NCI-H187 treated with DMSO at 0.1 percent for 48 hours (cell line): ENCODE results near the gene LEUTX.

Experiments
- DNase-seq: peaks from one replicate; lab custom pipeline; 2025; lab: John Stamatoyannopoulos, UW

LEUTX gene

DNA sequence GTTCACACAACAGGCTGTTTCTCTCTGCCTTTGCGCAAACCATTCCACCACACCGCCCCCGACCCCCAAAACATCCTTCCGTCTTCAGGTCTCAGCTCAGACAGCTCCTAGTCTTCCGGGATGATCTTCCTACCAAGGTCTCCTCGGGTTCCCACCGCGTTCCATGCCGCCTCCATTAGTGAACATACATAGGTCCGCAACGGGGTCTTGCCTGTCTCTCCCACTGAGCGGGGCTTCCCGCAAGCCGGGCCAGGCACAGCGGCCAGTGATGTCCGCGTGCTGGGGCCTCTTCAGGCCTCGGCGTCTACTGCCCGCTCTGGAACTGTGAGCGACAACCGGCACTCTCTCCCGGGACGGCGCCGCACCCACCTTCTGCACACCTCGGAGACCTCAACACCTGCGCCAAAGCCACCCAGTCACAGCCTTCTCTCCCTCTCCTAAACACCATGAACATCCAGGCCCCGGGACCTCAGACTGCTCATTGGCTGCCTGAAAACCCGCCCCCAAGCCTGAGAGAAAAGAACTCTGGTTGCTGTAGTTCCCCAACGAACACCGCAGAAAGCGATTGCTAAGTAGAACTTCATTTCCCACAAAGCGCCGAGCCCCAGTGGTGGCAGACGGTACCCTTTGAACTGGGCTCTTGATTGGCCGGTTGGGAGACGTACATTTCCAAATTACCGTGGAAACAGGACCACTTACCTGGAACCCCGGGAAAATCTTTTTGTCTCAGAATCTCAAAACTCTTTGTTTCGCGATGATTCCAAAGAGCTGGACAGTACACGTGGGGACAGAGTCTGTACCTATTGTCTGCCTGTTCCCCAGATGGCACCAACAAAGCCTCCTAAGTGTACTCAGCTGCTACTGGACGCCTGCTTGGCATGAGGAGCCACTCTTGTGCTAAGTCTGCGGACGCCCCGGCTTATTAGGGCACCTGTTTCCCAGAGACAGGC is 45.8 kb downstream of the LEUTX start:
- DNase-seq, result peak; percentile 97

DNA sequence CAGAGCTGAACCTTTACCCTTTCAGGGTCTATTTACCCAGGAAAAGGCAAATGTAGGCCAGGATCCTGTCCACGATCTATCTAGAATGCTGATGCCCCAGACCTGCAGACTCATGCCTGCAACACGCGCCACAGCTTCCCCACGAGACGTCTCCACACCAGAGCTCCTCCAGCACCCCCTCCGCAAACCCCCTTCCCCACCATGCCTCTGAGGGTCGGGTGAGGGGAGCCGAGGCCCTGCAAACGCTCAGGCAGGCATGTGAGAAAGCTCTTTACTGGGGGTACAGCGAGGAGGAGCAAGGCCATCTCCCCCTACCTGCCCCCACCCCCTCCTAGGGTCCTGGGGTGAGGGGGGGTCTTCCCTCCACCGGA is 46.4 kb downstream of the LEUTX start:
- DNase-seq, result no peak

DNA sequence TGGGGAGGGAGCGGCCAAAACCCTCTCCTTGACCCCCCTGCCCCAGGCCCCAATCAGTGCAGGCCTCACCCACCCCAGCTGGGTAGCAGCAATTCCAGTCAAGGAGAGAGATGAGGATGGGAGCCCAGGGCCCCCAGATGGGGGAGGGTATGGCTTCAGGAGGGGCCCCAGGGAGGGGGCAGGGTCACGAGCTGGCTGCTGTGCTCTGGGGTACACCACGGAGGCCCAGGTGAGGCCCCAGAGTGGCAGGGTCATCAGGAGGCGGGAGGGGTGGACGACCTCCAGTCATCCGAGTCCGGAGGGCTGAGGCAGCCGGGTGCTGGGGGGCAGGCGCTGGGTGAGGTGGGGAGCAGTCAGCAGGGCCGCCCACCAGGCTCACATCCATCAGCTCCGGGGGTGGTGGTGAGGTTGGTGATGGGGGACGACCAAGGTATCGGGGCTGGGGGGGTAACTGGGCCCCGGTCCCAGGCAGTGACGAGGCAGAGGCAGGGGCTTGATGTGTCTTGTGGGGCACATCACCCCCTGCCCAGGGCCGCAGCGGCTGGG is 47.0 kb downstream of the LEUTX start:
- DNase-seq, result no peak

GRCh38 chr19:39826311-39826945 is 47.8 kb downstream of the LEUTX start:
- no peak for DNase-seq

GRCh38 chr19:39827216-39827615 is 48.6 kb downstream of the LEUTX start:
- no peak for DNase-seq

- DNase-seq, result no peak
Observed at GRCh38 chr19:39828015-39828653, 49.5 kb downstream of the LEUTX start.

DNA sequence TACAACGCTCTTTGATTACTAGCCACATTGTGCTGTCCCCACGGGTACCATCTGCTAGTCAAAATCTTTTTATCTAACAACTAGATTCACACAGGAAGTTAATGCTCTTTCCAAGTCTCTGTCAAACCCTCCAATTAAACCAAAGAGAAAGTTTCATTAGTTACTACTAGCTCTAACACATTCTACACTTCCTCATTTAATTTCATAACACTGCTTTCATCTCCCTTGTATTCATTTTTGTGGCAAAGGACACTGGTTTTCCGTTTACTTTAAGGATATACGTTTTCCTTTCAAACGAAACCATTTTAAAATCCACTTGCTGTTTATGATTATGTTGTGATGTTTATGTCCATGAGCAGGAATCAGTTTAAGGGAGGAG is 50.0 kb downstream of the LEUTX start:
- no peak for DNase-seq

DNA sequence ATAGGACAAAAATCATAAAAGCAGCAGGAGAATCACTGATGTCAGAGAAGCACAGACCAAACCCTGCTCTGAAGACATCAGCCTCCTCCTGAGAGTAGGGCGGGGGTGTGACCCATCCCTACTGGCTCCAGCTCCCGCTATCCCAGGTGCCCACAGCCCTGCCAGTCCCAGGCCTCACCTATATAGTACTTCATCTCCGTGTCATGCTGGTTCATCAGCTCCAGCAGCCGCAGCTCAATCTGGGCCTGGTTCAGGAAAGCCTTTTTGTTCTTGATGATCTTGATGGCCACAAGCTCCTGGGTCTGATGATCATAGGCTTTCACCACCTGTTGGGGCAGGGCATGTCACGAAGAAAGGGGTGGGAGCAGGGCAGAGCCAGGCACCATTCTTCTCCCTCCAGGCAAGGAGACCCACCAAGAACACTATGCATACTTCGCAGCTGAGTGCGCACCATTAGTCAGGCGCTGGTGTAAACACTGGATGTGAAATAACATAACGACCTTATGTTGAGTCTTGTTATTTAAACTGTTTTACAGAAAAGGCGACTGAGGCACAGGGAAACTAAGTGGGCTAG is 51.1 kb downstream of the LEUTX start:
- DNase-seq, result no peak

GRCh38 chr19:39830406-39830805 is 51.8 kb downstream of the LEUTX start:
- DNase-seq, result no peak

GRCh38 chr19:39830847-39831246 is 52.2 kb downstream of the LEUTX start:
- DNase-seq, result no peak

GRCh38 chr19:39831679-39832078 is 53.0 kb downstream of the LEUTX start:
- no peak for DNase-seq

- no peak for DNase-seq
Observed at GRCh38 chr19:39832341-39833083, 53.9 kb downstream of the LEUTX start.

GRCh38 chr19:39833160-39833463 is 54.5 kb downstream of the LEUTX start:
- no peak for DNase-seq

GRCh38 chr19:39833464-39834286 is 55.0 kb downstream of the LEUTX start, which contains the start of gene DYRK1B:
Gene DYRK1B, minus strand, starts transcription at chr19:39834162. Its CDS starts 2,295 bp downstream, at chr19:39831867.
- peak; percentile 92 for DNase-seq

DNA sequence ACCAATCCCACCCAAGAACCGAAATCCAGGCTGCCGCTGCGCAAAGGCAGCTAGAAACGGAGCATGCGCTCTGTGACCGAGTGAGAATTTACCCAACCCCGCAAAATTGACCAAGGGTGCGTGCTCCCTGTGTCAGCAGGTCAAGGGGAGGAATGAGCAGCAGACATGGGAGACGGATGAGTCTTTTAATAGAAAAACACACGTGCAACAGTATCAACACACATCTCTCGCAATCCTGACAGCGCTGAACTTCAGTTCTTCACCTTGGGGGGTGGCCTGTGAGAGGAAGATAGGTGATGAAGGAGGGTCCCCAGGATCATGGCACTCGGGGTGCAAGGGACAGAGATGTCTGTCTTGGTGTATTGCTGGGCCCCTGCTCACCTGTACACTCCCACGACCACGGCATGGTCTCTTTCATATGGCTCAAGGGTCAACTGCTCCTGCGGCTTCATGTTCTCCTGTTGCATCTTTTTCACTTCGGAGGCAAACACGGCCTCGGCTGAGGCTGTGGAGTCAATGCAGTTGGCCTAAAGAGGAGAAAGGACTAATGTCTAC is 55.7 kb downstream of the LEUTX start:
- no peak for DNase-seq
